GM19023 (cell line): Measurements from ENCODE around the gene ATPAF1.
"Not testable (repeated sequence)": the region's sequence is repeated elsewhere in the genome, so short reads cannot be mapped to it uniquely, and the experiment has no call there.

Source experiments
- ATAC-seq: cut with Tn5 transposase; IDR thresholded peaks from one replicate; pipeline ENCODE4 v1.9.1; 2021; ENCODE audit warnings: mild to moderate bottlenecking, moderate library complexity; ENCODE audit not compliant: unreplicated experiment

Gene ATPAF1

DNA sequence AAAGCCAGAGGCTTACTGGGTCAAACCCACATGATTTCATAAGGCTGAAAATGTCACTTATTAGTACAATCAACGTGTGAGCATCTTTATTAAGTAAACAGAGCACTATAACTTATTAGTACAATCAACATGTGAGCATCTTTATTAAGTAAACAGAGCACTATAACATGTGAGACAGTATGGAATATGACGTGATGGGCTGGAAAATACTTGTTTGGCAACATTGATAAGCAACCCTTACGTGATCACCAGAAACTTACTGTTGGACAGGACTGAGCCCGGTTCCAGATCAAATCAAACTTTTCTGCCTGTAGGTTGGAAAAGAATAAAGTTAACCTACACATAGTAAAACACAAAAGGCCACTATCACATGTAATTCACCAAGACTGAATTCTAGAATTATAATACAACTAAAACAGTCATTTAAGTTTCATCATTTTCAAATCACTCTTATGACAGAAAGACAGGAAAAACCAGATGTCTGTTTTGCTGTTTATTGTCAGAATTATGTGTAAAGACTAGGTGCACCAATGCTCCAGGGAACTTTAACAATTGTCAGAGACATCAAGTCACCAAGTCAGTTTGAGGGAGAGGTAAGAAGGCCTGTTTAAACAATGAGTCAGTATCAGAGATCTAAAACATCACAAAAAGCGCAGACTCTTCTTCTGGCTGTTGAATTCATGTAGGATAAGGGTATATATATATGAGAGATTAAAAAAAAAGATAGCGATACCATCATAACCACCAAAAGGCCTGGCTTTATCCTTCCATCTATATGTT, 15.7 kb downstream of the ATPAF1 start:
- ATAC-seq, result no peak

DNA sequence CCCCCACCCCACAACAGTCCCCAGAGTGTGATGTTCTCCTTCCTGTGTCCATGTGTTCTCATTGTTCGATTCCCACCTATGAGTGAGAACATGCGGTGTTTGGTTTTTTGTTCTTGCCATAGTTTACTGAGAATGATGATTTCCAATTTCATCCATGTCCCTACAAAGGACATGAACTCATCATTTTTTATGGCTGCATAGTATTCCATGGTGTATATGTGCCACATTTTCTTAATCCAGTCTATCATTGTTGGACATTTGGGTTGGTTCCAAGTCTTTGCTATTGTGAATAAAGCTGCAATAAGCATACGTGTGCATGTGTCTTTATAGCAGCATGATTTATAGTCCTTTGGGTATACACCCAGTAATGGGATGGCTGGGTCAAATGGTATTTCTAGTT, 17.0 kb downstream of the ATPAF1 start:
- ATAC-seq, result not testable (repeated sequence)

DNA sequence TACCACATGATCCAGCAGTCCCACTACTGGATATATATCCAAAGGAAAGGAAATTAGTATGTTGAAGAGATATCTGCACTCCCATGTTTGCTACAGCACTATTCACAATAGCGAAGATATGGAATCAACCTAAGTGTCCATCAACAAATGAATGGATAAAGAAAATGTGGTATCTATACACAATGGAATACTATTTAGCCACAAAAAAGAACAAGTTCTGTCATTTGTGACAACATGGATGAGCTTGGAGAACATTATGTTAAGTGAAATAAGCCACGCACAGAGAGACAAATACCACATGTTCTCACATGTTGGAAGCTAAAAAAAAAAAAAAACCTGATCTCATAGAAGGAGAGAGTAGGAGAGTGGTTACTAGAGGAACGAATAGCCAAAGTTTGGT, 17.7 kb downstream of the ATPAF1 start:
- ATAC-seq, result no peak

DNA sequence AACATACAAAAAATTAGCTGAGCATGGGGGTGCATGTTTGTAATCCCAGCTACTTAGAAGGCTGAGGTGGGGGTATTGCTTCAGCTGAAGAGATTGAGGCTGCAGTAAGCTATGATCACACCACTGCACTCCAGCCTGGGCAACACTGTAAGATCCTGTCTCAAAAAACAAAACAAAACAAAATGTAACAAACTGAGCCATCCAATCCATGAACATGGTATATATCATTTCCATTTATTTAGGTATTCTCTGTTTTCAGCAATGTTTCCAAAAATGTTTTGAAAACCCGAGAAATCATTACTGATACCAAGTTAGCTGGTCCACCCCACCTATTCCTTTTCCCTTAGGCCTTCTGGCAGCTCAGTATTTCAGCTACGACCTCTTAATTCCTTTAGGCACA, 18.4 kb downstream of the ATPAF1 start:
- ATAC-seq, result no peak

DNA sequence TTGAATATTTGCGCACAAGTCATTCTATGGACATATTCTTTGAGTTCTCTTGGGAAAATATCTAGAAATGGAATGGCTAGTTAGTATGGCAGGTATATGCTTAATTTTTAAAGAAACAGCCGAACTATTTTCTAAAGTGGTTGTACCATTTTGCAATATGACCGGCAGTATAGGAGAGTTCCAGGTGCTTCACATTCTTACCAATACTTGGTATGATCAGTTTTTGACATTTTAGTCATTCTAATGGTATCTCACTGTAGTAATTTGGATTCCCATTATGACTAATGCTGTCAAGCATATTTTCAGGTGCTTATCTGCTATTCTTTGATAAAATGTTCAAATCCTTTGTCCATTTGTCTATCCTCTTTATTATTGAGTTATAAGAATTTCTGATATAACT, 20.6 kb downstream of the ATPAF1 start:
- ATAC-seq, result no peak

DNA sequence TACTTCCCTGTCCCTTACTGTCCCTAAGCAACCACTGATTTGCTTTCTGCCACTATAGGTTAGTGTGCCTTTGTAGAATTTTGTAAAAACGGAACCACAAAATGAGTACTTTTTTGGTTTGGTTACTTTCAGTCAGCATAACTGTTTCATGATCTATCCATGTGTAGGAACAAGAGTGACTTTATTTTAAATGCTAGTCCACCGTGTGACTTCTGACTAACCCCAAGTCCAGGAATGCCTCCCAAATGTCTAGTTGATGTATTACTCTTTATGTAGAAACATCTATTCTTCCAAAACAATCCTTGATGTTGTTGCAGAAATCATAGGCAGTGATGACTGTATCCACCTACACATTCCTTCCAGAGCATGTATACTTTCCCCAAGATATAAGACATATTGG, 21.3 kb downstream of the ATPAF1 start:
- ATAC-seq, result no peak

DNA sequence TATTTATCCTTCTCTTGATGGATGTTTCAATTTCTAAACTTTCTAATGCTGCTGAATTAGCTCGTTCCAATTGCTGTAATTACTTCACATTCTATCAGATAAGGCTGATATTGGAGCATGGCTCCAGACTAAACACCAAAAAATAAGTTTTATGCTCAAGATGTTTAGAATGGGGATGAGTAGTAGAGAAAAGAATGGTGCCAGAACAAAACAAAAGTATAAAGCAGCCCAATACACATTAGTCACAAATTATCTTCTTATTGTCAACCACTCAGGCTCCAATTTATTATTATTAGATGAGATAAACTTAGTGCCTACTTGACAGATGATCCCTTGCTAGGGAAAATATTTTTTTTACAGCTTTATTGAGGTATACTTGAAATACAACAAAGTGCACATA, 21.8 kb downstream of the ATPAF1 start:
- ATAC-seq, result no peak

DNA sequence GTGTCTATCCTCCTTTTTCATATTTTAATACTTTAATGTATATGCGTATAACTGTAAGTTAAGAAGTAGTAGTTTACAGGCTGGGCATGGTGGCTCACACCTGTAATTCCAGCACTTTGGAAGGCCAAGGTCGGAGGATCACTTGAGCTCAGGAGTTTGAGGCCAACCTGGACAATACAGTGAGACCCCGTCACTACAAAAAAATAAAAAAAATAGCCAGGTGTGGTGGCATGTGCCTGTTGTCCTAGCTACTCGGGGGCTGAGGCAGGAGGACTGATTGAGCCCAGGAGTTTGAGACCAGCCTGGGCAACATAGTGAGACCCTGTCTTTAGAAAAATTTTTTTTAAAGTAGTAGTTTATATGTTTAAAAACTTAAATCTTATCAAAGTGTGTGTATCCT, 22.3 kb downstream of the ATPAF1 start:
- no peak for ATAC-seq

DNA sequence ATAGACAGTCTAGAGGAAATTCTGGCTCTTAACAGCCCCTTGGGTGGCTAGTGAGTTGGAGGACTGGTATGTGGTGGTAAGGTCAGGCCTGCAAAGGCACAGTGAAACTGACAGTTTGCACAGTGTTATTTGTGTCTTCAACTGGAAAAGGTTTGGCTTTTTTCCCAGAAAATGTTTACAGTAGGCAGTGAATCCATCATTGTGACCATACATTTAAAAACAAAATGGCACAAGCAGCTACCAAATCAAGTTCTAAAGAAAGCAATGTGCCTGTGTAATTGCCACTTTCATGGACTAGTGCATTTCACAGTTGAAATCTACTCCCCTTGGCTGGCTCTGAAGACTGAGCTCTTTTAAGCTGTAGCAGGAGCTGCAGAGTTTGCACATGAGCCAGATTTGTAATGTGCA, 24.8 kb downstream of the ATPAF1 start:
- no peak for ATAC-seq

DNA sequence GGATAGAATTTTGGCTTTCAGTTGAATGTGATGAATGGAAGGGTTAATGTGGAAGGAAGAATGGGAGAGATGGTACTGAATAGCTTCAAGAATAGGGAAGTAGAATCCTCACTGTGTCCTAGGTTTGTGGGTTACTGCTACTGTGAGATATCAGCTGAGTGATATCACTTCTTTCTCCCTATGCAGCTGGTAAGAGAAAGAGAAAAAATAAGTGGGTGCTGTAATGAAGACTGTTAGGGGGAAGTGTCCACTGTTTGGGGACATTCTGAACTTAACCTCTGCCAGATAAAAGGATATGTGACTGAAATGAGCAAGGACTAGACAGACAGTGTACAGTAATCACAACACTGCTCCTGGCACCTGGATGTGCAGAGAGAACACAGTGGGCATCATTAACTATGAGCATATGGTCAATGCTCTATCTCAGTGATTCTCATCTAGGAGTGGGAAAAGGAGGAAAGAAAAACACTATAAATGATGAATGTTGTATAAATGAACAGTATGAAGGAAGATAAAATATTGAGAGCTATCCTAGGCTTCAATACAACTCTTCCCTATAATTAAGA, 26.0 kb downstream of the ATPAF1 start:
- no peak for ATAC-seq

DNA sequence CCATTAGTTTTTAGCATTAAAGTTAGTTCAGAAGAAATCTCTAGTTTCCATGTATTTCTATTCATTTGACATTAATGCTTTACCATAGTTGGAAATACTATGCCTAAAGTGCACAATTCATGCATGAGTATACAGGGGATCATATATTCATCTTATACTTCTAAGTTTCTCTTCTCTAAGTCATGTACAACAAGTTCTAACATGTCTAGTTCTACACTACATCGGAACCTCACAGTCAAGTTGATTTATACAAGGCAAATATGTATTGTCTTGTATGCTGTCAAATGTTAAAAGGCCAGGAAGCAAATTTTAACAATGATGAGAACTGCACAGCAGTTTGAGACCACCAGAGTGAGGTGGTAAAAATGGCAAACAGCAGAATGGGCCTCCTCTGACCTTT, 28.6 kb downstream of the ATPAF1 start:
- no peak for ATAC-seq

DNA sequence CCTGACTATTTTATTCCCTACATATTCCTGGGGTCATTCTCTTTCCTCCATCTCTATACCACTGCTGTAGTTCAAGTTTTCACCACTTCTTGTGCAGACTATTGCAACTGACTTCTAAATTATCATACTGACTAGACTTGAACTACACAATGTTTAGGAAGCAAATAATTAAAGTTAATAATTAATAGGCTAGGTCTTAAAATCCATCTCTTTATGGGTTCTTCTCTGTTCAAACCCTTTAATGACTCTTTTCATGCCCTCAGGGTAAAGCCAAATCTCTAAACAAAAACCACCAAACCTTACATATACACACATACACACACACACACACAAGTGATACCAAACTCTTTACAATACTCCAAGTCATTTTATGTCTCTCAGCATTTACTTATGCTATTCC, 29.2 kb downstream of the ATPAF1 start:
- no peak for ATAC-seq

DNA sequence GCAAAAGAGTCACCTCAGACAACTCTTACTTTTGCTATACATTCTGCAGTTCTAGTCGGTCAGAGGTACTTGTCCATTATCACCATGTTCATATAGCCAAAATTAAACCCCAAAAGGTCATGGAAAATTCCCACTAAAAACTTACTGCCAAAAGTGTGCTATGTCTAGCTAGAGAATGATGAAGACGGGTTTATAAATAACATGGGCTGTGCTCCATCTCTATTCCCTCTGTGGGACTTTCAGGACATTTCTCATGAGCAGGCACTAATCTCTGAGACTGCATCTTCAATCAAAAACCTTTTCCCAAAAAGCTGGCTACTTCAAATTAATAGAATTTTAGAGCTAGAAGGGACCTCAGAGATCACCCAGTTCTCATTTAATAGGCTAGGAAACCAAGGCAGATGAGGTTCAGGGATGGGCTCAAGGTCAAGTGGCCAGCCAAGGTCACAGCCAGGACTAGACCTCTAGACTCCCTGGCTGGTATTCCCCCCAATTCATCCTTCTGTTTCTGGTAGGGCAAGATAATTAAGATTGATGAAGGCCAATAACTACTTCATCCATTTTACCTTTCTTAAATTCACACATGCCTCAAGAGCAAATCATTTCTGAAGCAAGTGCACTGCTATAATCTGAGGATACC, 30.6 kb downstream of the ATPAF1 start:
- ATAC-seq, result no peak

DNA sequence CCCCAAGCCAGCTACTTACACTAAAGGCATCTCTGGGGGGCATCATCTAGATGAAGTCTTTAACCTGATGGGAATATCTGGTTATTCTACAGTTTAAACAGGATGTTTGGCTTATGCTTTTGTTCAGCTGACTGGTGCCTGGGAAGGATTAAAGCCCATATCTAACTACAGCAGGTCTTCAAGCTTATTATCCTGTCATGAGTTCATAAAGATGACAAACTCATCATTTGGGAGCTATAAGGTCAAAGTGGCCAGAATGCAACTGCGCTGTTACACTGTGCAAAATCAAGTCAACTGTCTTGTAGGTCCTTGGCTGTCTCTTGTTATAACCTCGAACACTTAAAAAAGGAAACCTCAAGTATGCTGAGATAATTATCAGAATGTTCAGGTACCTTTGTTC, 33.0 kb downstream of the ATPAF1 start:
- ATAC-seq, result no peak

DNA sequence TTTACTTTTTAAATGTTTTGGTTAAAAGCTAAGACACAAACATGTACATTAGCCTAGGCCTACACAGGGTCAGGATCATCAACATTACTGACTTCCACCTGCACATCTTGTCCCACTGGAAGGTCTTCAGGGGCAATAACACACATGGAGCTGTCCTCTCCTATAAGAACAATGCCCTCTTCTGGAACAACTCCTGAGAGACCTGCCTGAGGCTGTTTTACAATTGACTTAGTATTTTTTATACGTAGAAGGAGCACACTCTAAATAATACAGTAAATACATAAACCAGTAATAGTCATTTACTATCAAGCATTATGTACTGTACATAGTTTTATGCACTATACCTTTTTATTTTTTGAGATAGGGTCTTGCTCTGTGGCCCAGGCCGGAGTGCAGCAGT, 37.4 kb downstream of the ATPAF1 start:
- ATAC-seq, result no peak

DNA sequence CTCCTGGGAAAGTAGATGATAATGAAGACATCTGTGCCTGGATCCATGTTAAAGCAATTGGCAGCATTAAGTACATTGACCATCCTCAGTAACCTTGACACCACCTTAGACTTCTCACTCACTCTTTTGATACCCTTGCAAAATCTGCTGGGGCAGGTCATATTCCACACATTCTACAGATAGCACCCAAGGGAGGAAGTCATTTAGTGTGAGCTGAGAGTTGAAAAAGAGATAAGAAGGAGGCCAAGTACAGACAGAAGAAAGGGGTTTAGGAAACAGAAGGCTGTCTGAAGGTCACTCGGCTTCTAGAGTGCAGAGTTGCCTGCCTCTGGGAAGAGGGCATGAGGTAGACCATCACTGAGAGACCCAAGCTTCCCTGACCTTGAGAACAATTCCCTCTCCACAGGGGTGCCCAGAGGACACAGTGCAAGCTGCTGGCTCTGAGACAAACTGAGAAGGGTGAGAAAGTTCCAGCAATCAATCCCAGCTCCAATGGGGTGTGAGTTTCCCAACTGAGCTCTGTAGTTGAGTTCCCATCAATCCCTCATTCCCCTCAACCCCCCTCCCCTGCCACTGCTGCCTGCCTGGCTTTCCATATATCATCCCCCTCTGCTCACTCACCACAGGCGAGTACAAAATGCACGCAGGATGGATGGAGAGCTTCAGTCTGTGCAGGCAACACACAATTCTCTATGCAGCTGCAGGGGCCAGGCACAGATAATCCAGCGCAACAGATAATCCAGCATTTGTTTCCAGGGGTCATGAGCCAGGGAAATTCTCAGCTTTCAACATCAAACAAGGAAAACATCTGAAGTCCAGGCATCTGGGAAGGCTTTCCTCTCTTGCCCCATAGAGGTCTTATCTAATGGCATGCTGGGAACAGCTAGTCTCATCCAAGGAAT, 44.2 kb downstream of the ATPAF1 start:
- ATAC-seq, result no peak

DNA sequence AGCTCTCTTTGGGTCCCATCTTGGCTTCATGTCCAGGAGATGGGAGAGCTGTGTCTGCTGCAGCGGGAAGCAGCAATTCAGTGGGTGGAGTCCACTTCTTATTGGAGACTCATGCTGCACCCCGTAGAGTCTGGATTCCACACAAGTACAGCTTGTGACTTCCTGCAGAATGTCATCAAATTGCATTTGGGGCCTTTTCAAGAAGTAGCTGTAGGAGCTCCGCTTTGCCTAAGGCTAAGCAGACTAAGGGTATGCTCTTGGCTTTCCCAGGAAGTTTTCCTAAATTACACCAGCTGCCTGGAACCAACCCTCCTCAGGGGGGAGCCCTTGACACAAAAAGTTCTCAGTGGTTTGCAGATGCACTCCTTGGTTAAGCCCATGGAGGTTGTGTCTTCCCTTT, 45.8 kb downstream of the ATPAF1 start:
- no peak for ATAC-seq

DNA sequence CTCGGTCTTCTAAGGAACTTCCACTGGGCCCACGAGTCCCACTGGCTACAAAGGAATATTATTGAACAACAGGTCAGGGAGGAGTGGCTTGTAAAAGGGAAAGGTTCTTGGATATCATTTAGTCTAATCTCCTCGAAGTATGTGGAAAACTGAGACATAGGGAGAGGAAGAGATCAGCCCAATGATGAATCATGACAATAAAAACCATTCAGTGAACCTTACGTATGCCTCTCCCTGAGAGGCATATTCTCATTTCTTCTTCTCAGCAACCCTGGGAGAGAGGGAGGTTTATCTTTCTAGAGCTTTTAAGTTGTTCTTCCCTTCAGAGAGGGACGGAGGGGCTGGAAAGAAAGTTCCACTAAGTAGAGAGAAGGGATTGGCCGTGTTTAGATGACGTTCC, 46.2 kb downstream of the ATPAF1 start:
- no peak for ATAC-seq

DNA sequence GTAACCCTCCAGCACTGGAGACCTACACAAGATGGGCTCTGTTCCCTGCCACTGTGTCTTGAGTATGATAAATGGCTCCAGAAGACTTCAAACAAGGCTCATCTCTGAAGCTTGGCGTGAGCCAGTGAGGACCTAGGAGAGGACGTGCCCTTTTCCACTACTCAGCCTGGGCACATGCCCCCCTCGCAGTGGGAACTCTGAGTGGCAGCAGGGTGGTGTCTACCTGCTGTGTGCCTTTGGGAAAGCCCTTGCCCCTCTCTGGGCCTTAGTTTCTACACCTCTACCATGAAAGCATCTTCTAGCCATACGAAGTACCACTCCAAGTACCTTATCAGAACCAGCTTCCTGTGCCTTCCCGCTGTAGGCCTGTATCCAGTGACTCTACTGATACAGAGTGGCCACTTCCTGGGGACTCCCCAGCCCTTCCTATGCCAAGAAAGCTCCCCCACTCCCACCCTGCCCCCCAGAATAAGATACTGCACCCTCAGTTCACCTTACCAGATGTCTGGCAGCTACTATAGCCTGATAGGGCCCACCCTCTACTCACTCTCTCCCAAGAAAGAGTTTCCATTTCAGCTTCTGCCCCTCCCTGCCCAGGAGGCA, 48.4 kb downstream of the ATPAF1 start:
- ATAC-seq, result no peak

DNA sequence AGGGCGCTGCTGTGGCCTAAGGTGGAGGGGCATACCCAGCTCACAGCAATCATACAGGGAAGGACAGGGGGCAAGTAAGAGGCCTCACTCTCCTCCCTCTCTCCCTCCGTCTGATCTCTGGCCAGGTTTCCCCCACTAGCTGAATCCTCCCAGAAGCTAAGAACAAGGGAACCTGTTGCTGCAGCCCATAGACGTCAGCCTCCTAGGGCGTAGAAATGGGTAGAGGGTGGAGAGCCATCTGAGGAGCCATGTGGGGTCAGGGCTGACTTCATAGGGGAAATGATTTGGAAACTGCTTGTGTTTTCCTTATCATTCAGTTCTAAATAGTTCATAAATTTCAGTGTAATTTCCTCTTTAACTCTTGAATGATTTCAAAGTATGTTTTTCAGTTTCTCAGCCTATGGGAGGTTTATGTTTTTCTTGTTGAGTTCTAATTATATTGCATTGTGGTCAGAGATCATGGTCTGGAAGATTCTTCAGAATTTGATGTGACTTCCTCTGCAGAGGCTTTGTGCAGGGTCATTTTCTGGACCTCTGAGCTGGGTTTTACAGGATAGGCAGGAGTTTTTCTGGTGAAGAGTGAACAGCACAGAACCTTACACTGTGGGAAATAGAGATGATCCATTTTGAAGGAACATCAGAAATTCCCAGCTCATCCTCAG, 49.3 kb downstream of the ATPAF1 start:
- ATAC-seq, result no peak

DNA sequence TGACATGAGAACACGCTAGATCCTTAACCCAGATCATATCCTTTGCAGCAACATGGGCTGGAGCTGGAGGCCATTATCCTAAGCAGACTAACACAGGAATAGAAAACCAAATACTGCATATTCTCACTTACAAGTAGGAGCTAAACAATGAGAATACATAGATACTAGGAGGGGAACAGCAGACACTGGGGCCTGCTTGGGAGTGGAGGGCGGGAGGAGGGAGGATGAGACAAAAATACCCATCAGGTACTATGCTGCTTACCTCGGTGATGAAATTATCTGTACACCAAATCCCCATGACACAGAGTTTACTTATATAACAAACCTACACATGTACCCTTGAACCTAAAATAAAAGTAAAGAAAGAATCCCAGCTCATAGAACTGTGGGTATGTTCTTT, 50.3 kb downstream of the ATPAF1 start:
- no peak for ATAC-seq
